ENCODE results near the gene ACTN1.
"Not testable (repeated sequence)": the region's sequence is repeated elsewhere in the genome, so short reads cannot be mapped to it uniquely, and the experiment has no call there.

DNA sequence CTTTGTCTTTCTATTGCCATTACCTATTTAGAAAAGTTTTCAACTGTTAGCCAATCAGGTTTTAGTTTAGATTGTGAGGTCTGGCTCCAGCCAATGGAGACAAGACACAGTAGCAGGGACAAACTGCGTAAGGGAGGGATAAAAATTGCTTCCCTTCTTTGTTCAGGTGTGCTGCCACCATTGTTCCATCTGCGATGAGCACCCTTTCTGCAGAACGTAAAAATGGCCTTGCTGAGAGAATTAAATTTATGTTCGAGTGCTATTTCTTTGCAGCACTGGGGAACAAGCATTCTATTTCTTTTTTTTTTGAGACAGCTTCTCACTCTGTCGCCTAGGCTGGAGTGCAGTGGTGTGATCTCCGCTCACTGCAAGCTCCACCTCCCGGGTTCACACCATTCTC lies 126.6 kb downstream of the ACTN1 start:
- TF ChIP-seq, protein P1, sequence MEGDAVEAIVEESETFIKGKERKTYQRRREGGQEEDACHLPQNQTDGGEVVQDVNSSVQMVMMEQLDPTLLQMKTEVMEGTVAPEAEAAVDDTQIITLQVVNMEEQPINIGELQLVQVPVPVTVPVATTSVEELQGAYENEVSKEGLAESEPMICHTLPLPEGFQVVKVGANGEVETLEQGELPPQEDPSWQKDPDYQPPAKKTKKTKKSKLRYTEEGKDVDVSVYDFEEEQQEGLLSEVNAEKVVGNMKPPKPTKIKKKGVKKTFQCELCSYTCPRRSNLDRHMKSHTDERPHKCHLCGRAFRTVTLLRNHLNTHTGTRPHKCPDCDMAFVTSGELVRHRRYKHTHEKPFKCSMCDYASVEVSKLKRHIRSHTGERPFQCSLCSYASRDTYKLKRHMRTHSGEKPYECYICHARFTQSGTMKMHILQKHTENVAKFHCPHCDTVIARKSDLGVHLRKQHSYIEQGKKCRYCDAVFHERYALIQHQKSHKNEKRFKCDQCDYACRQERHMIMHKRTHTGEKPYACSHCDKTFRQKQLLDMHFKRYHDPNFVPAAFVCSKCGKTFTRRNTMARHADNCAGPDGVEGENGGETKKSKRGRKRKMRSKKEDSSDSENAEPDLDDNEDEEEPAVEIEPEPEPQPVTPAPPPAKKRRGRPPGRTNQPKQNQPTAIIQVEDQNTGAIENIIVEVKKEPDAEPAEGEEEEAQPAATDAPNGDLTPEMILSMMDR (tag by site-specific recombination; IDR thresholded peaks at IDR 0.05), result not testable (repeated sequence)
- TF ChIP-seq ZBTB8A (tag by site-specific recombination; IDR thresholded peaks at IDR 0.05); ZNF530 (tag by site-specific recombination; IDR thresholded peaks at IDR 0.05; ENCODE audit: low read depth); SP7 (tag by site-specific recombination; IDR thresholded peaks at IDR 0.05); ZBTB7A (tag by site-specific recombination; IDR thresholded peaks at IDR 0.05; ENCODE audit: low read depth); ZFP69B (tag by site-specific recombination; IDR thresholded peaks at IDR 0.05); ZNF830 (tag by site-specific recombination; IDR thresholded peaks at IDR 0.05; ENCODE audit: low read depth); ZNF791 (tag by site-specific recombination; IDR thresholded peaks at IDR 0.05); SALL2 (tag by site-specific recombination; IDR thresholded peaks at IDR 0.05; ENCODE audit: borderline replicate concordance): not testable (repeated sequence)
- TF ChIP-seq, protein P2, sequence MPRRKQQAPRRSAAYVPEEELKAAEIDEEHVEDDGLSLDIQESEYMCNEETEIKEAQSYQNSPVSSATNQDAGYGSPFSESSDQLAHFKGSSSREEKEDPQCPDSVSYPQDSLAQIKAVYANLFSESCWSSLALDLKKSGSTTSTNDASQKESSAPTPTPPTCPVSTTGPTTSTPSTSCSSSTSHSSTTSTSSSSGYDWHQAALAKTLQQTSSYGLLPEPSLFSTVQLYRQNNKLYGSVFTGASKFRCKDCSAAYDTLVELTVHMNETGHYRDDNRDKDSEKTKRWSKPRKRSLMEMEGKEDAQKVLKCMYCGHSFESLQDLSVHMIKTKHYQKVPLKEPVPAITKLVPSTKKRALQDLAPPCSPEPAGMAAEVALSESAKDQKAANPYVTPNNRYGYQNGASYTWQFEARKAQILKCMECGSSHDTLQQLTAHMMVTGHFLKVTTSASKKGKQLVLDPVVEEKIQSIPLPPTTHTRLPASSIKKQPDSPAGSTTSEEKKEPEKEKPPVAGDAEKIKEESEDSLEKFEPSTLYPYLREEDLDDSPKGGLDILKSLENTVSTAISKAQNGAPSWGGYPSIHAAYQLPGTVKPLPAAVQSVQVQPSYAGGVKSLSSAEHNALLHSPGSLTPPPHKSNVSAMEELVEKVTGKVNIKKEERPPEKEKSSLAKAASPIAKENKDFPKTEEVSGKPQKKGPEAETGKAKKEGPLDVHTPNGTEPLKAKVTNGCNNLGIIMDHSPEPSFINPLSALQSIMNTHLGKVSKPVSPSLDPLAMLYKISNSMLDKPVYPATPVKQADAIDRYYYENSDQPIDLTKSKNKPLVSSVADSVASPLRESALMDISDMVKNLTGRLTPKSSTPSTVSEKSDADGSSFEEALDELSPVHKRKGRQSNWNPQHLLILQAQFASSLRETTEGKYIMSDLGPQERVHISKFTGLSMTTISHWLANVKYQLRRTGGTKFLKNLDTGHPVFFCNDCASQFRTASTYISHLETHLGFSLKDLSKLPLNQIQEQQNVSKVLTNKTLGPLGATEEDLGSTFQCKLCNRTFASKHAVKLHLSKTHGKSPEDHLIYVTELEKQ (tag by site-specific recombination; IDR thresholded peaks at IDR 0.05; ENCODE audit: borderline replicate concordance), result not testable (repeated sequence)
- TF ChIP-seq, protein P3, sequence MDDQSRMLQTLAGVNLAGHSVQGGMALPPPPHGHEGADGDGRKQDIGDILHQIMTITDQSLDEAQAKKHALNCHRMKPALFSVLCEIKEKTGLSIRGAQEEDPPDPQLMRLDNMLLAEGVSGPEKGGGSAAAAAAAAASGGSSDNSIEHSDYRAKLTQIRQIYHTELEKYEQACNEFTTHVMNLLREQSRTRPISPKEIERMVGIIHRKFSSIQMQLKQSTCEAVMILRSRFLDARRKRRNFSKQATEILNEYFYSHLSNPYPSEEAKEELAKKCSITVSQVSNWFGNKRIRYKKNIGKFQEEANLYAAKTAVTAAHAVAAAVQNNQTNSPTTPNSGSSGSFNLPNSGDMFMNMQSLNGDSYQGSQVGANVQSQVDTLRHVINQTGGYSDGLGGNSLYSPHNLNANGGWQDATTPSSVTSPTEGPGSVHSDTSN (CRISPR knock-in tag; IDR thresholded peaks at IDR 0.05), result not testable (repeated sequence)
- TF ChIP-seq, protein P4, sequence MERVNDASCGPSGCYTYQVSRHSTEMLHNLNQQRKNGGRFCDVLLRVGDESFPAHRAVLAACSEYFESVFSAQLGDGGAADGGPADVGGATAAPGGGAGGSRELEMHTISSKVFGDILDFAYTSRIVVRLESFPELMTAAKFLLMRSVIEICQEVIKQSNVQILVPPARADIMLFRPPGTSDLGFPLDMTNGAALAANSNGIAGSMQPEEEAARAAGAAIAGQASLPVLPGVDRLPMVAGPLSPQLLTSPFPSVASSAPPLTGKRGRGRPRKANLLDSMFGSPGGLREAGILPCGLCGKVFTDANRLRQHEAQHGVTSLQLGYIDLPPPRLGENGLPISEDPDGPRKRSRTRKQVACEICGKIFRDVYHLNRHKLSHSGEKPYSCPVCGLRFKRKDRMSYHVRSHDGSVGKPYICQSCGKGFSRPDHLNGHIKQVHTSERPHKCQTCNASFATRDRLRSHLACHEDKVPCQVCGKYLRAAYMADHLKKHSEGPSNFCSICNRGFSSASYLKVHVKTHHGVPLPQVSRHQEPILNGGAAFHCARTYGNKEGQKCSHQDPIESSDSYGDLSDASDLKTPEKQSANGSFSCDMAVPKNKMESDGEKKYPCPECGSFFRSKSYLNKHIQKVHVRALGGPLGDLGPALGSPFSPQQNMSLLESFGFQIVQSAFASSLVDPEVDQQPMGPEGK (tag by site-specific recombination; IDR thresholded peaks at IDR 0.05), result not testable (repeated sequence)
